H1 (cell line): ENCODE data around the gene RNF208. TPM values are rescaled to one million over a fixed set of nuclear protein-coding genes. Genes with fewer than 3 reads are reported as not detected.

Experiments
- CTCF ChIA-PET: fragments of 300-600 bp; sonication (Branson Sonifier 250); formaldehyde crosslinking; loops from one replicate; lab custom pipeline; 2021; ENCODE audit not compliant: partially characterized antibody; lab: Charles Lee
- POLR2A ChIA-PET: fragments of 300-600 bp; sonication (Branson Sonifier 250); formaldehyde crosslinking; loops from one replicate; lab custom pipeline; 2021; ENCODE audit warnings: inconsistent platforms; ENCODE audit not compliant: partially characterized antibody; lab: Charles Lee
- DNase-seq, 2 experiments: peaks; one replicate each; pipeline versions ENCODE4 v3.0.0 to v3.0.0-alpha.2; 2010 to 2022; ENCODE audit warnings: low spot score in 2 of 2, low read depth in 1 of 2, mixed read lengths in 1 of 2
- FAIRE-seq: peaks from 2 replicates; lab custom pipeline; 2011; peaks lifted over from hg19 to GRCh38; lab: Jason Lieb, UNC
- H2AFZ ChIP-seq: 2 replicates; pipeline ENCODE4 v1.8.1; 2012; ENCODE audit warnings: low read length, inconsistent platforms
- H2AK5ac ChIP-seq: 2 replicates; pipeline ENCODE4 v1.6.1; 2013; ENCODE audit warnings: low read depth, low read length
- H2BK120ac ChIP-seq: replicated peaks from 2 replicates; pipeline ENCODE3; 2013; ENCODE audit warnings: low read depth, low read length, inconsistent platforms
- H2BK12ac ChIP-seq: 2 replicates; pipeline ENCODE4 v1.6.1; 2013; ENCODE audit warnings: low read depth, low read length
- H2BK15ac ChIP-seq: 2 replicates; pipeline ENCODE4 v1.6.1; 2013; ENCODE audit warnings: low read length
- H2BK20ac ChIP-seq: 2 replicates; pipeline ENCODE4 v1.6.1; 2013; ENCODE audit warnings: low read length
- H2BK5ac ChIP-seq: 2 replicates; pipeline ENCODE4 v1.6.1; 2013; ENCODE audit warnings: low read depth, low read length
- H3K14ac ChIP-seq: 2 replicates; pipeline ENCODE4 v1.6.1; 2013; ENCODE audit warnings: inconsistent platforms; ENCODE audit not compliant: insufficient read length
- H3K18ac ChIP-seq: 2 replicates; pipeline ENCODE4 v1.6.1; 2013; ENCODE audit warnings: low read length; ENCODE audit errors: extremely low read depth
- H3K23ac ChIP-seq: 2 replicates; pipeline ENCODE4 v1.6.1; 2013; ENCODE audit warnings: inconsistent platforms; ENCODE audit not compliant: insufficient read length
- H3K23me2 ChIP-seq: 2 replicates; pipeline ENCODE4 v1.6.1; 2013; ENCODE audit warnings: low read depth, low read length
- H3K27ac ChIP-seq: 2 replicates; pipeline ENCODE4 v1.6.1; 2011; ENCODE audit warnings: low read depth, low read length, inconsistent platforms
- H3K27me3 ChIP-seq, 4 experiments: replicated peaks in 1 of 4; 1 replicate in 1 of 4; 2 replicates in 3 of 4; pipeline versions ENCODE4 v1.6.1 to v1.8.1; 2011 to 2013; ENCODE audit warnings: low read length in 3 of 4, mild to moderate bottlenecking in 3 of 4, inconsistent platforms in 2 of 4, mixed read lengths in 2 of 4, moderate library complexity in 1 of 4; ENCODE audit not compliant: control insufficient read depth in 3 of 4, insufficient read depth in 3 of 4; ENCODE audit errors: extremely low read depth in 1 of 4
- H3K36me3 ChIP-seq, 4 experiments: 2 replicates each; pipeline versions ENCODE4 v1.6.1 to v1.8.1; 2011 to 2013; ENCODE audit warnings: mild to moderate bottlenecking in 4 of 4, low read length in 3 of 4, moderate library complexity in 2 of 4, control low read depth in 1 of 4, inconsistent platforms in 1 of 4; ENCODE audit not compliant: insufficient read depth in 4 of 4, control insufficient read depth in 2 of 4
- H3K4ac ChIP-seq: replicated peaks from 2 replicates; pipeline ENCODE3; 2013; ENCODE audit warnings: low read length, low read depth, mixed read lengths, inconsistent platforms; ENCODE audit not compliant: insufficient read length
- H3K4me1 ChIP-seq, 4 experiments: replicated peaks in 1 of 4; 1 replicate in 1 of 4; 2 replicates in 3 of 4; pipeline versions ENCODE4 v1.6.1 to v1.8.1; 2011 to 2013; ENCODE audit warnings: low read length in 3 of 4, inconsistent platforms in 2 of 4, mixed read lengths in 1 of 4; ENCODE audit not compliant: insufficient read depth in 4 of 4, control insufficient read depth in 3 of 4
- H3K4me2 ChIP-seq, 2 experiments: 2 replicates each; pipeline versions ENCODE4 v1.6.1 to v1.8.1; 2011 to 2013; ENCODE audit warnings: low read depth in 2 of 2, low read length in 2 of 2, control low read depth in 1 of 2, inconsistent platforms in 1 of 2, mild to moderate bottlenecking in 1 of 2; ENCODE audit not compliant: insufficient read depth in 1 of 2
- H3K4me3 ChIP-seq, 4 experiments: fragments of 200-600, 300-600 bp in 1 of 4; sonication (generic), shearing (Covaris generic), sonication (Bioruptor Twin) in 1 of 4; 2 replicates each; pipeline versions ENCODE4 v1.5.1 to v1.8.1; 2011 to 2016; ENCODE audit warnings: low read length in 4 of 4, low read depth in 3 of 4, control low read depth in 2 of 4, inconsistent platforms in 2 of 4, mild to moderate bottlenecking in 2 of 4, mixed read lengths in 1 of 4, moderate library complexity in 1 of 4; ENCODE audit not compliant: insufficient read depth in 2 of 4; ENCODE audit errors: extremely low read depth in 1 of 4
- H3K56ac ChIP-seq: replicated peaks from 2 replicates; pipeline ENCODE3; 2013; ENCODE audit warnings: low read depth, mild to moderate bottlenecking, mixed read lengths, low read length, inconsistent platforms; ENCODE audit not compliant: insufficient read length
- H3K79me1 ChIP-seq: 2 replicates; pipeline ENCODE4 v1.6.1; 2013; ENCODE audit warnings: low read depth, low read length, control low read depth
- H3K79me2 ChIP-seq, 2 experiments: 2 replicates each; pipeline versions ENCODE4 v1.6.1 to v1.8.1; 2012 to 2013; ENCODE audit warnings: low read length in 2 of 2, mild to moderate bottlenecking in 2 of 2, inconsistent platforms in 1 of 2; ENCODE audit not compliant: insufficient read depth in 2 of 2, control insufficient read depth in 1 of 2
- H3K9ac ChIP-seq, 4 experiments: replicated peaks in 1 of 4; 1 replicate in 1 of 4; 2 replicates in 3 of 4; pipeline versions ENCODE4 v1.6.1 to v1.8.1; 2011 to 2013; ENCODE audit warnings: low read depth in 3 of 4, low read length in 3 of 4, control low read depth in 2 of 4, mild to moderate bottlenecking in 2 of 4, moderate library complexity in 2 of 4, inconsistent platforms in 1 of 4; ENCODE audit errors: extremely low read depth in 1 of 4
- H3K9me3 ChIP-seq, 2 experiments: 2 replicates each; pipeline versions ENCODE4 v1.6.1 to v1.8.1; 2012 to 2013; ENCODE audit warnings: mild to moderate bottlenecking in 2 of 2, moderate library complexity in 2 of 2, control low read depth in 1 of 2, inconsistent platforms in 1 of 2, low read depth in 1 of 2, low read length in 1 of 2, mixed read lengths in 1 of 2; ENCODE audit not compliant: insufficient read depth in 2 of 2
- H4K20me1 ChIP-seq, 2 experiments: replicated peaks in 1 of 2; 2 replicates each; pipeline versions ENCODE3 to v1.8.1; 2011 to 2013; ENCODE audit warnings: inconsistent platforms in 2 of 2, low read length in 2 of 2, mild to moderate bottlenecking in 1 of 2; ENCODE audit not compliant: insufficient read depth in 2 of 2, control insufficient read depth in 1 of 2
- H4K5ac ChIP-seq: 2 replicates; pipeline ENCODE4 v1.6.1; 2013; ENCODE audit warnings: low read length, low read depth, mixed read lengths, inconsistent platforms; ENCODE audit not compliant: insufficient read length
- H4K8ac ChIP-seq: 2 replicates; pipeline ENCODE4 v1.8.0; 2013; ENCODE audit warnings: mild to moderate bottlenecking, moderate library complexity, low read length, inconsistent platforms; ENCODE audit not compliant: insufficient read depth; ENCODE audit errors: extremely low read depth
- H4K91ac ChIP-seq: replicated peaks from 2 replicates; pipeline ENCODE3; 2013; ENCODE audit warnings: low read length, mixed read lengths, inconsistent platforms; ENCODE audit not compliant: insufficient read length
- BACH1 ChIP-seq: IDR thresholded peaks from 2 replicates; pipeline ENCODE4 v1.6.1; 2012; ENCODE audit warnings: low read length, improper control_type of control experiment
- WGBS, 2 experiments: shearing (Covaris generic) in 1 of 2; methylation state at CpG; one replicate each; pipeline versions ENCODE4 v1.1.6 to v1.1.7; 2013 to 2015; ENCODE audit warnings: low lambda C conversion rate in 2 of 2, mixed read lengths in 2 of 2, inconsistent platforms in 1 of 2, low coverage in 1 of 2, missing lambda C conversion rate in 1 of 2; ENCODE audit not compliant: insufficient replicate concordance in 2 of 2, insufficient coverage in 1 of 2, insufficient read length in 1 of 2; ENCODE audit errors: extremely low coverage in 1 of 2, missing lambda C conversion rate in 1 of 2; 5-methylcytosine and 5-hydroxymethylcytosine counted together
- polyA plus RNA-seq, 7 experiments: library from polyadenylated mRNA; depleted of rRNA in 3 of 7; stranded (reverse) in 5 of 7; unstranded in 2 of 7; fragments of >200 nt in 5 of 7; fragments of 200-250 nt in 2 of 7; gene quantifications; 1 replicate in 5 of 7; 2 replicates in 1 of 7; 4 replicates in 1 of 7; pipeline versions ENCODE4 v1.2.1 to v1.2.3, GENCODE V29; 2011 to 2013; ENCODE audit warnings: missing spikeins in 2 of 7, mixed read lengths in 2 of 7
- total RNA-seq: library from RNA; stranded (reverse); fragmentation: NEBNext Ultra II Directional; extraction: Animal tissue kit (Norgen Biotek cat#: 25700); gene quantifications from 2 replicates; pipeline ENCODE4 v1.2.1, GENCODE V29; 2021

RNF208 gene
- total and polyA plus RNA-seq, 2 of the 8 experiments (the other 6 are each of a cell fraction or from before 2014, with no cell fraction given) = 2.7 to 7.7 TPM

DNA sequence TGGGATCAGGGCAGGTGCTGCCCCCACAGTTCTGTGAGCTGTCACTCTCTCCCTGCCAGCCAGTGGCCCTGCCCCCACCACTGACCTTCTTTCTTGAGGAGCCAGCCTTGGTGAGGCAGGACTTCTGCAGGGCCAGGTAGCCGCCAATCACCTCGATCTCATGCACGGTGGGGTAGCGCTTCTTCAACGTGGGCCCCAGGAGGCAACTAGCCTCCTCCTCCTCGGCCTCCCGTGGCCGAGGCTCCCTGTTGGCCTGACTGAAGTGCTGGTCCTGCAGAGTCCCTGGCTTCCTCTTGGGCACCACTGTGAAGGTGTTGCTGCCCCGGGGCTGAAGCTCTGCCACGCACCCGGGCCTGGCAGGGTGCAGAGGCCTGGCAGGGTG is 23.1 kb downstream of the RNF208 start:
- Histone ChIP-seq H3K27me3 (no peaks in the 10 kb centered on the region), H2BK15ac (no peak overlapping the region), H3K4me1 (peaks cover 0 to 33% (median 17%) of the 10 kb centered on the region in 4 experiments; a peak in 6 of 7 replicates), H2AFZ (no peak overlapping the region), H2BK12ac (no peak overlapping the region), H3K4me2 (peak overlapping the region; percentile 70 to 76; a peak in 3 of 4 replicates), H3K18ac (no peak overlapping the region), H4K91ac (no peak overlapping the region), H3K56ac (no peak overlapping the region), H3K79me1 (peaks cover 24% of the 10 kb centered on the region), H3K9ac (no peak overlapping the region), H3K4me3 (peak overlapping the region in 1 of 4 experiments; percentile 67; a peak in 2 of 8 replicates), H4K5ac (no peak overlapping the region), H2BK20ac (no peak overlapping the region), H2AK5ac (no peak overlapping the region), H4K20me1 (peaks cover 5 to 28% of the 10 kb centered on the region in 2 experiments), H3K14ac (no peak overlapping the region), H3K23me2 (peaks cover 3% of the 10 kb centered on the region; the same call in 1 of the 2 replicates), H3K36me3 (no peaks in the 10 kb centered on the region), H3K79me2 (peaks cover 0 to 35% of the 10 kb centered on the region in 2 experiments; a peak in 3 of 4 replicates), H2BK5ac (no peak overlapping the region), H3K9me3 (no peaks in the 10 kb centered on the region), H3K27ac (no peak overlapping the region), H2BK120ac (no peak overlapping the region), H3K4ac (no peak overlapping the region), H3K23ac (no peak overlapping the region), H4K8ac (peak overlapping the region; percentile 35; the same call in 1 of the 2 replicates)
- POLR2A ChIA-PET = interaction anchor here (0.7 to 2.2 kb wide), 12 partner anchors 10 to 470 kb away, joined by 3 to 21 read pairs (median 4); partner anchors contain the start of genes ANAPC2, RNF208, SSNA1 and TUBB4B
- DNase-seq (no peak), FAIRE-seq (no peak)
- TF ChIP-seq BACH1 = no peak
- 87% methylated on average over 11 of the region's 11 CpGs; no CpG with 5 or more reads in 1 of the 2 experiments for WGBS, 2 experiments
- CTCF ChIA-PET = interaction anchor here (1.0 to 14.0 kb wide), 5 partner anchors 9 to 30 kb away, joined by 3 to 204 read pairs (median 7); partner anchors contain the start of genes CYSRT1, RNF208, RNF224 and SLC34A3
